ENCODE results near the gene STX2. TPM values are rescaled to one million over a fixed set of nuclear protein-coding genes. Genes with fewer than 3 reads are reported as not detected.

The STX2 gene
- total and polyA plus RNA-seq, 10 of the 15 experiments (the other 5 are each of a cell fraction or from before 2014, with no cell fraction given): 6.0 to 22.2 (median 10.0) TPM

- WGBS (ENCODE audit: insufficient coverage, insufficient replicate concordance, low lambda C conversion rate, missing lambda C conversion rate): 1% methylated on average over 4 of the region's 4 CpGs
- H3K4me3 ChIP-seq: peak overlapping the region; percentile 98
- H3K9me3 ChIP-seq (replicated peaks; ENCODE audit: control insufficient read depth, insufficient read depth, low read length): no peaks in the 10 kb centered on the region
- peaks cover 6 to 34% of the 10 kb centered on the region in 2 experiments for H3K36me3 ChIP-seq (ENCODE audit: control insufficient read depth in 2 of 2, insufficient read depth in 2 of 2, low read length in 1 of 2)
- DNase-seq (ENCODE audit: low read depth, low spot score): no peak
- H3K4me1 ChIP-seq (ENCODE audit: control insufficient read depth, insufficient read depth, low read length): peaks cover 19% of the 10 kb centered on the region
- peak overlapping the region; percentile 56 for H3K4me2 ChIP-seq (ENCODE audit: control insufficient read depth, insufficient read depth)
- peaks cover 3% of the 10 kb centered on the region; the same call in 1 of the 2 replicates for H4K20me1 ChIP-seq (ENCODE audit: control insufficient read depth, insufficient read depth)
- H3K27ac ChIP-seq (ENCODE audit: control insufficient read depth, insufficient read depth): peak overlapping the region; percentile 93
- H2AFZ ChIP-seq (ENCODE audit: control insufficient read depth, low read depth, low read length): no peak overlapping the region
- ChIA-PET SMC1A (ENCODE audit: uncharacterized antibody, unreplicated experiment) (interaction anchor here (0.9 to 1.0 kb wide), 3 partner anchors 9 to 219 kb away, joined by 3 read pairs; no protein-coding TSS in a partner anchor), RAD21 (ENCODE audit: unreplicated experiment) (interaction anchor here (0.6 to 1.3 kb wide), 3 partner anchors 97 to 219 kb away, joined by 3 to 4 read pairs (median 4); no protein-coding TSS in a partner anchor), CTCF (interaction anchor here (0.6 to 2.0 kb wide), 5 partner anchors 12 to 668 kb away, joined by 3 to 4 read pairs (median 3); partner anchors contain the start of gene ADGRD1), POLR2A (interaction anchor here (0.6 to 1.2 kb wide), 2 partner anchors 96 to 127 kb away, joined by 3 read pairs; no protein-coding TSS in a partner anchor)
- H3K27me3 ChIP-seq (replicated peaks in 1 of 2; ENCODE audit: control insufficient read depth in 2 of 2, insufficient read depth in 2 of 2, low read length in 1 of 2): no peaks in the 10 kb centered on the region
- ATAC-seq: peak; percentile 28
- no peak for FAIRE-seq
- TF ChIP-seq POLR2A (IDR thresholded peaks at IDR 0.05; ENCODE audit: low read depth, low read length): 0 out of 2 replicates have a peak, but pooled peaks have one; percentile 27
- TF ChIP-seq BMI1 (IDR thresholded peaks at IDR 0.05; ENCODE audit: borderline replicate concordance): no peak
- TF ChIP-seq IKZF2 (IDR thresholded peaks at IDR 0.05): peak; percentile 63 to 66; a peak in 2 of 4 replicates
- TF ChIP-seq NBN (IDR thresholded peaks at IDR 0.05): peak; percentile 38; the same call in 1 of the 2 replicates
- peak; percentile 81 for TF ChIP-seq RAD51 (IDR thresholded peaks at IDR 0.05)
- TF ChIP-seq HDGF (IDR thresholded peaks at IDR 0.05): peak; percentile 55; the same call in 1 of the 2 replicates
- peak; percentile 94 to 96 for TF ChIP-seq BHLHE40 (IDR thresholded peaks at IDR 0.05; ENCODE audit: borderline replicate concordance in 1 of 2, low read depth in 2 of 2, low read length in 1 of 2)
- TF ChIP-seq PAX8 (IDR thresholded peaks at IDR 0.05): no peak
- peak; percentile 40; the same call in 1 of the 2 replicates for TF ChIP-seq IKZF1 (conservative IDR thresholded peaks at IDR 0.05)
- TF ChIP-seq, protein P1, sequence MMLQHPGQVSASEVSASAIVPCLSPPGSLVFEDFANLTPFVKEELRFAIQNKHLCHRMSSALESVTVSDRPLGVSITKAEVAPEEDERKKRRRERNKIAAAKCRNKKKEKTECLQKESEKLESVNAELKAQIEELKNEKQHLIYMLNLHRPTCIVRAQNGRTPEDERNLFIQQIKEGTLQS (IDR thresholded peaks at IDR 0.05; ENCODE audit: borderline replicate concordance, extremely low read depth, low read depth, low read length): no peak
- TF ChIP-seq BACH1 (IDR thresholded peaks at IDR 0.05; ENCODE audit: borderline replicate concordance): peak; percentile 55; the same call in 1 of the 2 replicates
- TF ChIP-seq, protein P2, sequence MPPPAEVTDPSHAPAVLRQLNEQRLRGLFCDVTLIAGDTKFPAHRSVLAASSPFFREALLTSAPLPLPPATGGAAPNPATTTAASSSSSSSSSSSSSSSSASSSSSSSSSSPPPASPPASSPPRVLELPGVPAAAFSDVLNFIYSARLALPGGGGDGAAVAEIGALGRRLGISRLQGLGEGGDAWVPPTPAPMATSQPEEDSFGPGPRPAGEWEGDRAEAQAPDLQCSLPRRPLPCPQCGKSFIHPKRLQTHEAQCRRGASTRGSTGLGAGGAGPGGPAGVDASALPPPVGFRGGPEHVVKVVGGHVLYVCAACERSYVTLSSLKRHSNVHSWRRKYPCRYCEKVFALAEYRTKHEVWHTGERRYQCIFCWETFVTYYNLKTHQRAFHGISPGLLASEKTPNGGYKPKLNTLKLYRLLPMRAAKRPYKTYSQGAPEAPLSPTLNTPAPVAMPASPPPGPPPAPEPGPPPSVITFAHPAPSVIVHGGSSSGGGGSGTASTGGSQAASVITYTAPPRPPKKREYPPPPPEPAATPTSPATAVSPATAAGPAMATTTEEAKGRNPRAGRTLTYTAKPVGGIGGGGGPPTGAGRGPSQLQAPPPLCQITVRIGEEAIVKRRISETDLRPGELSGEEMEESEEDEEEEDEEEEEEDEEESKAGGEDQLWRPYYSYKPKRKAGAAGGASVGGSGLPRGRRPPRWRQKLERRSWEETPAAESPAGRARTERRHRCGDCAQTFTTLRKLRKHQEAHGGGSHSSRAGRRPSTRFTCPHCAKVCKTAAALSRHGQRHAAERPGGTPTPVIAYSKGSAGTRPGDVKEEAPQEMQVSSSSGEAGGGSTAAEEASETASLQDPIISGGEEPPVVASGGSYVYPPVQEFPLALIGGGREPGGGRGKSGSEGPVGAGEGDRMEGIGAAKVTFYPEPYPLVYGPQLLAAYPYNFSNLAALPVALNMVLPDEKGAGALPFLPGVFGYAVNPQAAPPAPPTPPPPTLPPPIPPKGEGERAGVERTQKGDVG (CRISPR knock-in tag; IDR thresholded peaks at IDR 0.05): no peak
- peak; percentile 43; the same call in 1 of the 2 replicates for TF ChIP-seq EED (IDR thresholded peaks at IDR 0.05; ENCODE audit: low read depth)
- TF ChIP-seq ATF7 (IDR thresholded peaks at IDR 0.05; ENCODE audit: low read depth): peak; percentile 47; the same call in 1 of the 2 replicates
- TF ChIP-seq POLR2AphosphoS5 (IDR thresholded peaks at IDR 0.05; ENCODE audit: low read length): peak; percentile 45
- 0 out of 2 replicates have a peak, but pooled peaks have one; percentile 12 for TF ChIP-seq PAX5 (IDR thresholded peaks at IDR 0.05; ENCODE audit: borderline replicate concordance, low read depth, low read length)
- no TSS peak for BruUV-seq (replicated peaks)
- H3K79me2 ChIP-seq (ENCODE audit: control insufficient read depth, insufficient read depth, low read length): peaks cover 54% of the 10 kb centered on the region
- intact Hi-C loops (cut with micrococcal nuclease; ENCODE audit: unreplicated experiment) (loop anchor here (5.0 kb wide), 3 partner anchors 37 to 128 kb away; partner anchors contain the start of gene STX2), in situ Hi-C loops (cut with MboI) (no loop called here)
- peak overlapping the region; percentile 97 for H3K9ac ChIP-seq (ENCODE audit: control insufficient read depth, insufficient read depth, low read length)
Measured at GRCh38 chr12:130873825-130874224, 34.8 kb upstream of the STX2 start.

Measured in GM12878 (cell line).